Measurements from ENCODE around the gene RNF135. TPM values are rescaled to one million over a fixed set of nuclear protein-coding genes. Genes with fewer than 3 reads are reported as not detected.
A peak's percentile ranks its signal among the peaks of the same experiment; 100 is the strongest.
"Not testable (repeated sequence)": the region's sequence is repeated elsewhere in the genome, so short reads cannot be mapped to it uniquely, and the experiment has no call there.

Gene RNF135
- 4.7 TPM for total RNA-seq

- ATAC-seq (peak; percentile 82), DNase-seq (ENCODE audit: low spot score) (peak; percentile 69)
These were observed at the start of gene RNF135 for GRCh38 chr17:30970831-30971567. Gene RNF135 (plus strand): TSS chr17:30971039. CDS start chr17:30971074, 35 bp downstream.

- ATAC-seq (peak; percentile 96), DNase-seq (ENCODE audit: low spot score) (peak; percentile 81)
These were observed 49.2 kb upstream of the RNF135 start, which contains the start of gene ADAP2 for GRCh38 chr17:30921544-30922196. Gene ADAP2 (plus strand): TSS chr17:30921945. CDS start chr17:30922015, 70 bp downstream.

- DNase-seq (ENCODE audit: low spot score): no peak
These were observed 48.4 kb upstream of the RNF135 start for GRCh38 chr17:30922235-30923030.

GRCh38 chr17:30924341-30924740 lies 46.5 kb upstream of the RNF135 start:
- DNase-seq (ENCODE audit: low spot score) (no peak), ATAC-seq (no peak)

More at GRCh38 chr17:30922235-30923030, 48.4 kb upstream of the RNF135 start:
- ATAC-seq: peak; percentile 46

GRCh38 chr17:30926516-30926915 lies 44.3 kb upstream of the RNF135 start:
- ATAC-seq: no peak
- no peak for DNase-seq (ENCODE audit: low spot score)

- ATAC-seq (no peak), DNase-seq (ENCODE audit: low spot score) (no peak)
These were observed 43.1 kb upstream of the RNF135 start for GRCh38 chr17:30927756-30928155.

GRCh38 chr17:30928584-30928983 lies 42.3 kb upstream of the RNF135 start:
- DNase-seq (ENCODE audit: low spot score): no peak
- ATAC-seq: no peak

- DNase-seq (ENCODE audit: low spot score): no peak
- ATAC-seq: peak; percentile 46
These were observed 41.7 kb upstream of the RNF135 start for GRCh38 chr17:30929081-30929633.

- not testable (repeated sequence) for DNase-seq (ENCODE audit: low spot score); ATAC-seq
These were observed 41.0 kb upstream of the RNF135 start for GRCh38 chr17:30929861-30930260.

GRCh38 chr17:30930495-30930894 lies 40.3 kb upstream of the RNF135 start:
- ATAC-seq (peak; percentile 81), DNase-seq (ENCODE audit: low spot score) (no peak)

- ATAC-seq; DNase-seq (ENCODE audit: low spot score): not testable (repeated sequence)
These were observed 39.3 kb upstream of the RNF135 start for GRCh38 chr17:30931582-30931981.

GRCh38 chr17:30933966-30934365 lies 36.9 kb upstream of the RNF135 start:
- no peak for DNase-seq (ENCODE audit: low spot score)
- no peak for ATAC-seq

- DNase-seq (ENCODE audit: low spot score) (no peak), ATAC-seq (no peak)
These were observed 31.7 kb upstream of the RNF135 start for GRCh38 chr17:30939051-30939689.

GRCh38 chr17:30942308-30943079 lies 28.3 kb upstream of the RNF135 start:
- DNase-seq (ENCODE audit: low spot score) (no peak), ATAC-seq (no peak)

GRCh38 chr17:30947796-30948195 lies 23.0 kb upstream of the RNF135 start:
- no peak for DNase-seq (ENCODE audit: low spot score)
- no peak for ATAC-seq

GRCh38 chr17:30950189-30950588 lies 20.6 kb upstream of the RNF135 start:
- DNase-seq (ENCODE audit: low spot score) (no peak), ATAC-seq (peak; percentile 2)

- DNase-seq (ENCODE audit: low spot score) (peak; percentile 86), ATAC-seq (peak; percentile 95)
These were observed 20.0 kb upstream of the RNF135 start for GRCh38 chr17:30950669-30951399.

- ATAC-seq (no peak), DNase-seq (ENCODE audit: low spot score) (no peak)
These were observed 18.0 kb upstream of the RNF135 start for GRCh38 chr17:30952638-30953393.
